B cell (primary cell): Measurements from ENCODE around the gene EPHB3. TPM values are rescaled to one million over a fixed set of nuclear protein-coding genes. Genes with fewer than 3 reads are reported as not detected.

Experiments
- ATAC-seq: fragments of 200-7000 bp; cut with Tn5 transposase; one replicate; pipeline ENCODE4 v1.10.0; 2021; ENCODE audit warnings: low read depth, mild to moderate bottlenecking, moderate number of reproducible peaks, moderate library complexity
- CTCF ChIA-PET: fragments of 350-600 bp; sonication (Branson Sonifier 250); formaldehyde crosslinking; loops from one replicate; lab custom pipeline; 2021; ENCODE audit warnings: antibody characterized with exemption, inconsistent platforms; lab: Charles Lee
- POLR2A ChIA-PET: fragments of 350-600 bp; sonication (Branson Sonifier 250); formaldehyde crosslinking; loops from one replicate; lab custom pipeline; 2021; ENCODE audit warnings: antibody characterized with exemption; lab: Charles Lee
- DNase-seq: peaks from one replicate; pipeline ENCODE4 v3.0.0; 2013
- H2AFZ ChIP-seq: 2 replicates; pipeline ENCODE4 v1.6.1; 2012; ENCODE audit warnings: mild to moderate bottlenecking, low read depth, low read length; ENCODE audit not compliant: insufficient read depth, poor library complexity, severe bottlenecking
- H3K27ac ChIP-seq, 2 donors: 1 replicate in 1 of 2; 2 replicates in 1 of 2; pipeline ENCODE4 v1.5.1; 2012 to 2013; ENCODE audit warnings: low read length in 2 of 2, mild to moderate bottlenecking in 2 of 2, moderate library complexity in 1 of 2
- H3K27me3 ChIP-seq, 4 experiments: fragments of 200-600 bp in 1 of 4; sonication (generic) in 1 of 4; replicated peaks in 1 of 4; 1 replicate in 2 of 4; 2 replicates in 2 of 4; pipeline versions ENCODE4 v1.6.1 to v1.7.0; 2013 to 2016; ENCODE audit warnings: low read length in 3 of 4, mild to moderate bottlenecking in 2 of 4, mixed read lengths in 1 of 4, moderate library complexity in 1 of 4; ENCODE audit not compliant: insufficient read depth in 4 of 4, control insufficient read depth in 3 of 4; ENCODE audit errors: control extremely low read depth in 1 of 4
- H3K36me3 ChIP-seq, 2 experiments: replicated peaks in 1 of 2; 1 replicate in 1 of 2; 2 replicates in 1 of 2; pipeline versions ENCODE4 v1.6.1 to v1.7.1; 2013; ENCODE audit warnings: low read length in 1 of 2; ENCODE audit not compliant: insufficient read depth in 2 of 2, control insufficient read depth in 1 of 2; ENCODE audit errors: control extremely low read depth in 1 of 2, extremely low read depth in 1 of 2
- H3K4me1 ChIP-seq, 2 donors: fragments of 200-600 bp in 1 of 2; sonication (generic) in 1 of 2; 1 replicate in 1 of 2; 2 replicates in 1 of 2; pipeline versions ENCODE4 v1.5.1 to v1.6.1; 2013 to 2017; ENCODE audit warnings: low read length in 2 of 2; ENCODE audit not compliant: control insufficient read depth in 2 of 2, insufficient read depth in 2 of 2
- H3K4me2 ChIP-seq: replicated peaks from 2 replicates; pipeline ENCODE3; 2012; ENCODE audit warnings: mild to moderate bottlenecking, low read depth, low read length; ENCODE audit not compliant: poor library complexity, severe bottlenecking
- H3K4me3 ChIP-seq, 5 experiments: fragments of 200-600 bp in 1 of 5; sonication (generic) in 1 of 5; 1 replicate in 3 of 5; 2 replicates in 2 of 5; pipeline versions ENCODE4 v1.5.1 to v1.7.0; 2011 to 2016; ENCODE audit warnings: low read length in 4 of 5, mild to moderate bottlenecking in 4 of 5, low read depth in 2 of 5, control low read depth in 1 of 5, moderate library complexity in 1 of 5; ENCODE audit not compliant: insufficient read depth in 1 of 5; ENCODE audit errors: control extremely low read depth in 1 of 5, extremely low read depth in 1 of 5
- H3K79me2 ChIP-seq: fragments of 200-600 bp; sonication (generic); one replicate; pipeline ENCODE4 v1.6.0; 2016; ENCODE audit warnings: low read length; ENCODE audit not compliant: control insufficient read depth, insufficient read depth
- H3K9ac ChIP-seq: fragments of 200-600 bp; sonication (generic); 2 replicates; pipeline ENCODE4 v1.6.1; 2017; ENCODE audit warnings: mild to moderate bottlenecking, low read length, moderate library complexity
- H3K9me3 ChIP-seq, 3 donors: one replicate each; pipeline versions ENCODE4 v1.6.1 to v1.7.1; 2013; ENCODE audit warnings: low read length in 2 of 3; ENCODE audit not compliant: control insufficient read depth in 2 of 3, insufficient read depth in 1 of 3; ENCODE audit errors: control extremely low read depth in 1 of 3
- H4K20me1 ChIP-seq: 2 replicates; pipeline ENCODE4 v1.6.0; 2012; ENCODE audit warnings: mild to moderate bottlenecking, low read length; ENCODE audit not compliant: insufficient read depth, control insufficient read depth, poor library complexity, severe bottlenecking
- H3K27ac Mint-ChIP-seq: one replicate; pipeline ENCODE4 v1.8.0; 2021; ENCODE audit warnings: mixed read lengths
- H3K27me3 Mint-ChIP-seq: one replicate; pipeline ENCODE4 v1.8.0; 2021; ENCODE audit warnings: mixed read lengths
- H3K4me1 Mint-ChIP-seq: one replicate; pipeline ENCODE4 v1.8.0; 2021; ENCODE audit warnings: mixed read lengths
- H3K4me3 Mint-ChIP-seq: one replicate; pipeline ENCODE4 v1.8.0; 2021; ENCODE audit warnings: mixed read lengths
- H3K9me3 Mint-ChIP-seq: one replicate; pipeline ENCODE4 v1.8.0; 2022; ENCODE audit warnings: mixed read lengths; ENCODE audit not compliant: insufficient read depth
- EZH2 ChIP-seq: IDR thresholded peaks from 2 replicates; pipeline ENCODE4 v1.6.1; 2012; ENCODE audit warnings: borderline replicate concordance, low read depth, mild to moderate bottlenecking, moderate library complexity, low read length; ENCODE audit not compliant: insufficient read depth, poor library complexity, severe bottlenecking
- WGBS: methylation state at CpG from one replicate; pipeline ENCODE4 v1.1.5; 2013; ENCODE audit warnings: missing lambda C conversion rate; ENCODE audit not compliant: insufficient coverage; 5-methylcytosine and 5-hydroxymethylcytosine counted together
- intact Hi-C: fragments of 100-400 bp; cut with micrococcal nuclease; formaldehyde crosslinking; loops from one replicate; pipeline ENCODE4 v1.10.0; 2022
- polyA plus RNA-seq: library from polyadenylated mRNA; depleted of rRNA; stranded (reverse); fragments of >200 nt; gene quantifications from 2 replicates; pipeline ENCODE4 v1.2.3, GENCODE V29; 2012
- total RNA-seq, 2 donors: library from RNA; stranded (reverse); fragments of 120-200 nt in 1 of 2; gene quantifications; 1 replicate in 1 of 2; 2 replicates in 1 of 2; pipeline versions ENCODE4 v1.2.3 to v1.2.4, GENCODE V29; 2013 to 2022
- TF ChIP-seq, protein P1 (sequence below): fragments of 200-600 bp; IDR thresholded peaks from one replicate; pipeline ENCODE4 v1.8.0; 2022; ENCODE audit warnings: antibody characterized with exemption, mild to moderate bottlenecking

Gene EPHB3
- total and polyA plus RNA-seq, 2 donors (not counting 1 experiment from before 2014, with no cell fraction given): 0.06 to 0.07 TPM

DNA sequence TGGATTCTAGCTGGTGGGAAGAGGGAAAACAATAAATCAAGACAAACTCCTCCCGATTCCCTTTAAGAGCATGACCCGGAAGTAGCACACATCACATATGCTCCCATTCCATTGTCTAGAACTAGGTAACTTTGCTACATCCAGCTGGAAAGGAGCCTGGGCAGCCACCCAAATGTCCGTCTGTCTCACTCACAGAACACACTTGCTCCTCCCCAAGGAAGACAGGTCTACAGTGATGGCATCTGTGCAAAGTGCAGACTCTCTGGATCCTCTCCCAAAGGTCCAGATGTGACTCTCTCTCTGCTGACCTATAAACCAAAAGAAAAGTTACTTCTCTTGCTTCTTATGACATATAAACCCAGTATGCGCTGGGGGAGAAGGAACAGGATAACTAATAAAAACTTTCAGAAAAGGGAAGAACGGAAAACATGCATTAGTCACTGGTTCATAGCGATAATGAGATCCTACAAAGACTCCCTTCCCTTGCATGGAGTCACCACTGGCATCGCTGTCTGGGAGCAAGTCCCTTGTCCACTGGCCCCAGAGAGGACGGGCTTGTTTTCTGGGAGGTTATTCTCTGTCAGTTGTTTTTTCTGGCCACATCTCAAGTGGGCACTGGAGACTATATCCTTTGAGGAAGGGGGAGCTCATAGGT, 29.8 kb upstream of the EPHB3 start:
- TF ChIP-seq EZH2: no peak
- TF ChIP-seq, protein P1, sequence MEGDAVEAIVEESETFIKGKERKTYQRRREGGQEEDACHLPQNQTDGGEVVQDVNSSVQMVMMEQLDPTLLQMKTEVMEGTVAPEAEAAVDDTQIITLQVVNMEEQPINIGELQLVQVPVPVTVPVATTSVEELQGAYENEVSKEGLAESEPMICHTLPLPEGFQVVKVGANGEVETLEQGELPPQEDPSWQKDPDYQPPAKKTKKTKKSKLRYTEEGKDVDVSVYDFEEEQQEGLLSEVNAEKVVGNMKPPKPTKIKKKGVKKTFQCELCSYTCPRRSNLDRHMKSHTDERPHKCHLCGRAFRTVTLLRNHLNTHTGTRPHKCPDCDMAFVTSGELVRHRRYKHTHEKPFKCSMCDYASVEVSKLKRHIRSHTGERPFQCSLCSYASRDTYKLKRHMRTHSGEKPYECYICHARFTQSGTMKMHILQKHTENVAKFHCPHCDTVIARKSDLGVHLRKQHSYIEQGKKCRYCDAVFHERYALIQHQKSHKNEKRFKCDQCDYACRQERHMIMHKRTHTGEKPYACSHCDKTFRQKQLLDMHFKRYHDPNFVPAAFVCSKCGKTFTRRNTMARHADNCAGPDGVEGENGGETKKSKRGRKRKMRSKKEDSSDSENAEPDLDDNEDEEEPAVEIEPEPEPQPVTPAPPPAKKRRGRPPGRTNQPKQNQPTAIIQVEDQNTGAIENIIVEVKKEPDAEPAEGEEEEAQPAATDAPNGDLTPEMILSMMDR: no peak
- peaks cover 54% of the 10 kb centered on the region for H3K27me3 Mint-ChIP-seq
- Histone ChIP-seq H4K20me1 (no peaks in the 10 kb centered on the region), H3K79me2 (no peaks in the 10 kb centered on the region), H3K27ac (no peak overlapping the region), H2AFZ (no peak overlapping the region), H3K4me3 (no peak overlapping the region), H3K9ac (no peak overlapping the region), H3K4me1 (no peaks in the 10 kb centered on the region), H3K4me2 (no peak overlapping the region), H3K36me3 (no peaks in the 10 kb centered on the region), H3K9me3 (no peaks in the 10 kb centered on the region), H3K27me3 (peaks cover 0 to 35% (median 4%) of the 10 kb centered on the region in 4 experiments)
- H3K27ac Mint-ChIP-seq: no peak overlapping the region
- DNase-seq (no peak), ATAC-seq (no peak)
- H3K9me3 Mint-ChIP-seq: no peaks in the 10 kb centered on the region
- 92% methylated on average over 3 of the region's 8 CpGs for WGBS
- H3K4me1 Mint-ChIP-seq: no peaks in the 10 kb centered on the region
- CTCF ChIA-PET: interaction anchor here (1.2 to 4.4 kb wide), 3 partner anchors 9 to 18 kb away, joined by 9 to 26 read pairs (median 9); no protein-coding TSS in a partner anchor
- intact Hi-C loops: no loop called here
- no peak overlapping the region for H3K4me3 Mint-ChIP-seq
- POLR2A ChIA-PET: no interaction called here

DNA sequence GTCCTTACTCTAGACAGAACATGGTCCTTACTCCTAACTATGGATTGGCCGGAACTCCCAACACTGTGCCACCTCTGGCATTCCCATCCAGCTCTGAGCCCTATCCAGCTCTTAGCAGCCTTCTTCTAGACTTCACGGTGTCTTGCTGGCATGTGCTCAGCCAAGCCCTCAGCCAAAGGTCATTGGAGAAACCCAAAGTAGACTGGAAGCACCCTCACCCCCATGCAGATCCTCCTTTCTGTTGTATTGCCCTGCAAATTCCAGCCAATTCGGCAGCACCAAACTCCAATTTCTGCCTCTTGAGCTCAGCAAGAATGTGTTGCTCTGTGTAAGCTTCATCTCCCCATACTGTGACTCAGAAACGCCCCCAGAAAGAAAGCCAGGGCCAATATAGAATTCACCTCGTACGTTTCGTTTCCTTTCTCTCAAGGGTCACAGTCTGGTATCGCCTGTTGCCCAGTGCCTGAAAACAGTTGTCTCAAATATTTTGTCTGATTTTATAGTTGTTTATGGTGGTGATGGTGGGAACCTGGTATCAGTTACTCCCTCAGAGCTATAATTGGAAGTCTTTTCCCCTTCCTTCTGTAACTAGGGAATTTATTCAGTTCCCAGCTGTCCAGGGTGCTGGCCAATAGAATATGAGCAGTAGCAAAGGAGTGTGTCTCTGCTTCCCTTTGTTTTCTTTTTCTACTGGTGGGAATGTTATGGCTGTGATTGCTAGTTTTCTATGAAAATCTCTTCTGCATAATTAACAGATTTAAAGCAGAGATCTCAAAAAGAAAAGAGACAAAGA, 28.4 kb upstream of the EPHB3 start:
- ChIA-PET POLR2A (no interaction called here), CTCF (no interaction called here)
- H3K27me3 ChIP-seq: peaks cover 0 to 30% (median 4%) of the 10 kb centered on the region in 4 experiments
- no peaks in the 10 kb centered on the region for H3K9me3 ChIP-seq
- no peak for TF ChIP-seq EZH2
- TF ChIP-seq, protein P1: no peak
- no peak overlapping the region for H2AFZ ChIP-seq
- no peak overlapping the region for H3K27ac Mint-ChIP-seq
- H3K36me3 ChIP-seq: no peaks in the 10 kb centered on the region
- ATAC-seq (no peak), DNase-seq (no peak)
- H4K20me1 ChIP-seq: no peaks in the 10 kb centered on the region
- WGBS: 90% methylated on average over 3 of the region's 8 CpGs
- peaks cover 51% of the 10 kb centered on the region for H3K27me3 Mint-ChIP-seq
- intact Hi-C loops: no loop called here
- no peak overlapping the region for H3K4me2 ChIP-seq
- H3K4me1 Mint-ChIP-seq: no peaks in the 10 kb centered on the region
- H3K4me1 ChIP-seq: no peaks in the 10 kb centered on the region
- no peak overlapping the region for H3K9ac ChIP-seq
- H3K4me3 Mint-ChIP-seq: no peak overlapping the region
- H3K9me3 Mint-ChIP-seq: no peaks in the 10 kb centered on the region
- H3K27ac ChIP-seq: no peak overlapping the region
- no peaks in the 10 kb centered on the region for H3K79me2 ChIP-seq
- no peak overlapping the region for H3K4me3 ChIP-seq
